Urinary bladder (tissue), 4 donors: ENCODE data around the gene SLC51A. TPM values are rescaled to one million over a fixed set of nuclear protein-coding genes. Genes with fewer than 3 reads are reported as not detected.
"Not testable (repeated sequence)": the region's sequence is repeated elsewhere in the genome, so short reads cannot be mapped to it uniquely, and the experiment has no call there.

Experiments
- DNase-seq: peaks from one replicate; pipeline ENCODE4 v3.0.0-alpha.2; 2015; ENCODE audit errors: extremely low spot score
- H3K27ac ChIP-seq: one replicate; pipeline ENCODE4 v1.5.1; 2013; ENCODE audit warnings: low read depth, mild to moderate bottlenecking, moderate library complexity
- H3K36me3 ChIP-seq: one replicate; pipeline ENCODE4 v1.6.1; 2013; ENCODE audit warnings: mild to moderate bottlenecking, moderate library complexity; ENCODE audit not compliant: insufficient read depth
- H3K4me1 ChIP-seq: one replicate; pipeline ENCODE4 v1.6.1; 2013; ENCODE audit warnings: mild to moderate bottlenecking, moderate library complexity; ENCODE audit not compliant: insufficient read depth
- H3K4me3 ChIP-seq: one replicate; pipeline ENCODE4 v1.5.1; 2013; ENCODE audit warnings: low read depth, low read length
- WGBS: extraction: QIAGEN DNeasy Blood & Tissue Kit; methylation state at CpG from one replicate; pipeline ENCODE4 v1.1.7; 2013; 5-methylcytosine and 5-hydroxymethylcytosine counted together
- polyA plus RNA-seq: library from polyadenylated mRNA; stranded (reverse); fragments of 200-250 nt; gene quantifications from one replicate; pipeline ENCODE4 v1.2.3, GENCODE V29; 2013
- total RNA-seq: library from RNA; depleted of rRNA; stranded (reverse); fragments of >200 nt; gene quantifications from one replicate; pipeline ENCODE4 v1.2.3, GENCODE V29; 2014
- donor health status: healthy with polysubstance abuse.
- donor health status: healthy.

The SLC51A gene
- total RNA-seq (not detected), polyA plus RNA-seq (0.23 TPM)

- Histone ChIP-seq H3K27ac (no peak within 1 kb of the TSS), H3K4me1 (no peaks in the 10 kb centered on the region), H3K4me3 (no peak within 1 kb of the TSS), H3K36me3 (no peaks in the 10 kb centered on the region)
- 44% methylated on average over 15 of the region's 15 CpGs for WGBS
- peak; percentile 10 for DNase-seq
These were observed at the start of gene SLC51A for GRCh38 chr3:196216089-196216564. TSS of gene SLC51A (plus strand) at chr3:196216534. CDS start at chr3:196216713, 179 bp downstream.

GRCh38 chr3:196166741-196167140, 49.6 kb upstream of the SLC51A start:
- WGBS, result 89% methylated on average over 7 of the region's 7 CpGs
- no peak overlapping the region for H3K27ac ChIP-seq
- no peak for DNase-seq

DNA sequence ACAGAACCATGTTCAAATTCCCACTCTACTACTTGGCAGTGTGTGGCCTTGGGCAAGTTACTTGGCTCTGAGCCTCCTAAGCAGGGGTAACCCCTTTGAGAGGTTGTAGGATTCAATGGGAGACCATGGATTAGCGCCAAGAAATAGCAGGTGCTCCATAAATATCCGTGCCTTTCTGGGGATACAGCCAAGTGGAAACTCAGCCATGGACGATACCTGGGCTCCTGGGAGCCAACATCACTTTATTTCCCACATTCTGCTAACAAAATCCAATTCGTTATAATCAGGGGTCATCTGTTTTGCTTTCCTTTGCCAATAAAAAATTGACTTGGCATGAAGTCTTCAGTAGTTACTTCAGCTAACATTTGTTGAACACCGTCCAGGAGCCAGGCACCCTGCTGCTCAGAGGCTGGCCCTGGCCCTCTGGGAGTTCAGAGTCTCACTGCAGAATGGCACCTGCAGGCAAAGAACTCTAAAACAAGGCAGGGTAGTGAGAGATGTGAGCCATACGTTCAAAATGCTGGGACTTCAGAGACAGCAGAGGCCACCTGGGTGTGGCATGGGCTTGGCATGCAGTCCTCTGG, 47.4 kb upstream of the SLC51A start:
- 65% methylated on average over 6 of the region's 6 CpGs for WGBS
- DNase-seq, result no peak
- Histone ChIP-seq H3K4me1 (no peaks in the 10 kb centered on the region), H3K4me3 (no peak overlapping the region), H3K27ac (no peak overlapping the region), H3K36me3 (no peaks in the 10 kb centered on the region)

More at GRCh38 chr3:196166741-196167140, 49.6 kb upstream of the SLC51A start:
- no peak overlapping the region for H3K4me3 ChIP-seq
- H3K4me1 ChIP-seq, result no peaks in the 10 kb centered on the region
- H3K36me3 ChIP-seq, result no peaks in the 10 kb centered on the region

GRCh38 chr3:196169836-196170240, 46.5 kb upstream of the SLC51A start:
- WGBS, result 90% methylated on average over 5 of the region's 5 CpGs
- Histone ChIP-seq H3K4me1 (no peaks in the 10 kb centered on the region), H3K36me3 (no peaks in the 10 kb centered on the region), H3K27ac (no peak overlapping the region), H3K4me3 (no peak overlapping the region)
- DNase-seq, result no peak

DNA sequence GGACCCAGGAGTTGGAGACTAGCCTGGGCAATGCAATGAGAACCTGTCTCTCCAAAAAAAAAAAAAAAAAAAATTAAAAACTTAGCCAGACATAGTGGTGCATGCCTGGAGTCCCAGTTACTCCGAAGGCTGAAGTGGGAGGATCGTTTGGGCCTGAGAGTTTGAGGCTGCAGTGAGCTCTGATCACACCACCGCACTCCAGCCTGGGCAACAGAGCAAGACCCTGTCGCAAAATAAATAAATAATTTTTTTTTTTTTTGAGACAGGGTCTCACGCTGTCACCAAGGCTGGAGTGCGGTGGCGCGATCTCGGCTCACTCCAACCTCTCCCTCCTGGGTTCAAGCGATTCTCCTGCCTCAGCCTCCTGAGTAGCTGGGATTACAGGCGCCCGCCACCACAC, 46.0 kb upstream of the SLC51A start:
- not testable (repeated sequence) for H3K27ac ChIP-seq, H3K4me1 ChIP-seq, DNase-seq, H3K4me3 ChIP-seq, H3K36me3 ChIP-seq
- 97% methylated on average over 12 of the region's 12 CpGs for WGBS

DNA sequence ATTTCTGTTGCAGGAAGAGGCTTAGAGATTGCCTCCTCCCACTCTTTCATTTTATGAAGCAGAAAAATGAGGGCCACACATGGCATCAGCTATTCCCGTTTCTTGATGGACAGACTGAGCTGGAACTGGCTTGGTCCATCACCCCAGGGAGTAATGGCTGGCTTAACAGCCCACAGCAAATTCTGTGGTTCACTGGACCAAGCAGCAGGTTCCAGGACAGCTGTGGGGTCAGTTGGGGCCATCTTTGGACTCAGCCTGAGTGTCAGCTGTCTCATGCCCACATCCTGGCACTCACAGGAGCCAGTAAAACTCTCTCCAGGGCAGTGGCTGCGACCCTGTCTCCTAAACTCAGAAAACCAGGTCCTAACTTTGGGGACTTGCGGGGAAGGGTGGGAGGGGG, 41.7 kb upstream of the SLC51A start:
- Histone ChIP-seq H3K4me3 (no peak overlapping the region), H3K36me3 (no peaks in the 10 kb centered on the region), H3K27ac (no peak overlapping the region), H3K4me1 (no peaks in the 10 kb centered on the region)
- 75% methylated on average over 3 of the region's 3 CpGs for WGBS
- no peak for DNase-seq

- Histone ChIP-seq H3K36me3 (no peaks in the 10 kb centered on the region), H3K4me1 (no peaks in the 10 kb centered on the region), H3K27ac (no peak overlapping the region), H3K4me3 (no peak overlapping the region)
- no peak for DNase-seq
- WGBS, result 74% methylated on average over 19 of the region's 19 CpGs
These were observed 41.2 kb upstream of the SLC51A start for GRCh38 chr3:196175116-196175625.

DNA sequence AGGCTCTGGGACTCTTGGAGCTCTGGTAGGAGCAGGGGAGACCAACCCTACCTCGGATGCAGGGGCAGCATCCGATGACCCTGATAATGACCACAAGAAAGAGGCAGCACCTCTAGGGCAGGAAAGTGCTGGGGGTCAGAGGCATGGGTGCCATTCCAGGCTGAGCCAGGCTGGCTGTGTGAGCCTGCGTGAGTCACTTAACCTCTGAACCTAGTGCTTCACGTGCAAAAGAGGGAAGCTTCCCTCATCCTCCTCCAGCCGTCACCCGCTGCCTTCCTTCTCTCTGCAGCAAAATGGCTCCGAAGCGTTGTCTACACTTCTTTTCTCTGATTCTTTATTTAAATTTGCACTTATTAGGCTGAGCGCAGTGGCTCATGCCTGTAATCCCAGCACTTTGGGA, 40.6 kb upstream of the SLC51A start:
- DNase-seq, result no peak
- Histone ChIP-seq H3K36me3 (no peaks in the 10 kb centered on the region), H3K4me1 (no peaks in the 10 kb centered on the region), H3K4me3 (no peak overlapping the region), H3K27ac (no peak overlapping the region)
- WGBS, result 81% methylated on average over 9 of the region's 9 CpGs

DNA sequence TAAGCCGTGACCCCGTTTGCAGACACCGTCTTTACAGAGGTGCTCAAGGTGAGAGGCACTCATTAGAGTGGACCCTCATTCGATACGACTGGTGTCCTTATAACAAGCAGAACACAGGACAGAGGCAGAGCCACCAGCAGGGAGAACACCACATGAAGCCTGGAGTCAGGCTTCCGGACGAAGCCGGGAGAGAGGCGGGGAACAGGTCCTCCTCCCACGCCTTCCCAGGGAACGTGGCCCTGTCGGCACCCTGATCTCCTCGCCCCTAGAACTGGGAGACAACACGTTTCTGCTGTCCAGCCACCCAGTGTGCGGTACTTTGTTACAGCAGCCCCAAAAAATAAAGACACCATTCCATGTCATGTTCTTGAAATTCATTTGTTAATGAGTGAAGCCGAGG, 38.8 kb upstream of the SLC51A start:
- no peak overlapping the region for H3K27ac ChIP-seq
- no peak overlapping the region for H3K4me3 ChIP-seq
- no peaks in the 10 kb centered on the region for H3K4me1 ChIP-seq
- 69% methylated on average over 16 of the region's 16 CpGs for WGBS
- no peak for DNase-seq
- H3K36me3 ChIP-seq, result no peaks in the 10 kb centered on the region

GRCh38 chr3:196177967-196178366, 38.4 kb upstream of the SLC51A start:
- no peak for DNase-seq
- no peak overlapping the region for H3K27ac ChIP-seq
- 32% methylated on average over 4 of the region's 4 CpGs for WGBS

GRCh38 chr3:196178993-196179379, 37.3 kb upstream of the SLC51A start:
- DNase-seq, result no peak
- Histone ChIP-seq H3K36me3 (no peaks in the 10 kb centered on the region), H3K4me3 (no peak overlapping the region), H3K4me1 (no peaks in the 10 kb centered on the region), H3K27ac (no peak overlapping the region)
- WGBS, result 73% methylated on average over 6 of the region's 6 CpGs

More at GRCh38 chr3:196177967-196178366, 38.4 kb upstream of the SLC51A start:
- H3K36me3 ChIP-seq, result no peaks in the 10 kb centered on the region
- H3K4me1 ChIP-seq, result no peaks in the 10 kb centered on the region
- no peak overlapping the region for H3K4me3 ChIP-seq

DNA sequence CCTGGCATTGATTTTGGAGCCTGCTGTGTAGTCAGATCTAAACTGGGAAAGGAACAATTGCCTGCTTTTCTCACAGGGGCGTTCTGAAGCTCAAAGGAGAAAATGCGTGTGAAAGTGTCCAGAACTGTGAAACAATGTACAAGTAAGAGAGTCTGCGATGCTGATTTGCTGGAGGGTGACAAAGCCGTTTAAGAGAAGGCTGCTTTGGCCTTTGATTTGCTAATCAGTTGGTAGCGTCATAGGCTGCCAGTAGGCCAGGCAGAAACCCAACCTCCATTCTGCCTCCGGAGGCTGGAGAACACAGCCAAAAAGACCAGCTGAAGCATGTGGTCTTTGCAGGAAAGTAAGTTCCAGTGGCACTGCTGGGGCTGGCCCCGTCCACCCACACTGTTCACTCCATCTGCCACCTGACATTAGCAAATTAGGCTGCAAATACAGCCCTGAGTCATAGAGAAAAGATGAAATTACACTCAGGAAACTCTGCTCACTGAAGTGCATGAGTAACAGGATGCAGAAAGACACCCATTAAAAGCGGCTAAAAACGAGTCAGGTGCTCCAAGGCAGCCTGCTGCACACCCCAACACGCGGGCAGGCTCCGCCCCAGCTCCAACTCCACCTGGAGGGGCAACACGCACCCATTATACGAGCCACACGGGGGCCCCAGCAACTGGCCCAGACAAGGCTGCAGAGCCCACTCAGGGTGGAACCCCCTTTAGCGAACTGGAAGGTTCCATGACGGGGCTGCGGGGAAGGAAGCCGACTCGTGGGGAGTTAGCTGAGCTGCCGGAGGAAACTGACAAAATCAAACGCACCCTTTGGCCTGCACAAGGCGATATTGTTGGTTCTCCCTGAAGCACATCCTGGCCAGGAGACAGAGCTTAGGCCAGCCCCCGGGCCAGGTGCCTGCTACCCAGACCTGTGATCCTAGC, 36.7 kb upstream of the SLC51A start:
- H3K4me3 ChIP-seq, result no peak overlapping the region
- no peaks in the 10 kb centered on the region for H3K36me3 ChIP-seq
- no peaks in the 10 kb centered on the region for H3K4me1 ChIP-seq
- WGBS, result 51% methylated on average over 24 of the region's 24 CpGs
- no peak for DNase-seq
- H3K27ac ChIP-seq, result no peak overlapping the region

DNA sequence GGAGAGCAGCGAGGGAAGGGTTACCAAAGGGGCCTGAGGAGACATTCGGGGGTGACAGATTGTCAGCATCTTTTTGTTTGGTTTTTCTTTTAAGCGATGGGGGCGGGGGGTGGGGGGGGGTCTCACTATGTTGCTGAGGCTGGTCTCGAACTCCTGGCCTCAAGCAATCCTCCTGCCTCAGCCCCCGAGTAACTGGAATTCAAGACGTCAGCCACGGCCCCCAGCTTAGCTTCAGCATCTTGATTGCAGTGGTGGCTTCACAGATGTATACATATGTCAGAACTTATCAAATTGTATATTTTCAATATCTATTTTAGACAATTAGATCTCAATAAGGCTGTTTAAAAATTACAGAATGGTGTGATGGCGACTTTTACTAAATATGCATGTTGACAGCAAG, 36.0 kb upstream of the SLC51A start:
- DNase-seq, result no peak
- H3K36me3 ChIP-seq, result no peaks in the 10 kb centered on the region
- WGBS, result 86% methylated on average over 9 of the region's 9 CpGs
- H3K27ac ChIP-seq, result no peak overlapping the region
- no peaks in the 10 kb centered on the region for H3K4me1 ChIP-seq
- H3K4me3 ChIP-seq, result no peak overlapping the region

DNA sequence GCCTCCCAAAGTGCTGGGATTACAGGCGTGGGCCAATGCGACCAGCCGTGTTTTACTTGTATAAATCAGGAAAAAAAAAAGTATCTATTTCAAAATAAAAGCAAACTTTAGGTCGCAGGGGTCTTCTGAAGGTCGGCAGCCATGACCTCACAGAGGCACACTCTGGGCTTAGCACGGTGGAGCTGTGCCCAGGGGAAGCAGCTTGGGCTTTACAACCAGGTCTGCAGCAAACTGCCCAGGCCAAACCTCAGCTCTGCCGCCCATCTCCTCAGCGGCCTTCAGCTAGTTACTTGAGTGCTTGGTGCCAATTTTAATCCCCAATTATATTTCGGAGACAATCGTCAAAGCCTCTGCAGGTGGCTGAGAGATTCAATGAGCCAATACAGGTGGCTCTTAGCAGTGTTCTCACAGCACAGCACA, 35.2 kb upstream of the SLC51A start:
- WGBS, result 84% methylated on average over 10 of the region's 10 CpGs

More for the DNA sequence above, 35.2 kb upstream of the SLC51A start:
- Histone ChIP-seq H3K36me3 (no peaks in the 10 kb centered on the region), H3K4me3 (no peak overlapping the region), H3K27ac (no peak overlapping the region), H3K4me1 (no peaks in the 10 kb centered on the region)
- no peak for DNase-seq
